Measurements from ENCODE around the gene ARHGAP15. TPM values are rescaled to one million over a fixed set of nuclear protein-coding genes. Genes with fewer than 3 reads are reported as not detected.

ARHGAP15 gene
- total and polyA plus RNA-seq, 3 donors from 2014 or later, result 2.2 to 15.0 (median 7.7) TPM

- Histone ChIP-seq H3K27ac (no peak overlapping the region), H3K4me3 (no peak overlapping the region), H3K27me3 (no peaks in the 10 kb centered on the region), H3K36me3 (ENCODE audit: low read depth, missing control alignments) (no peaks in the 10 kb centered on the region), H3K9me3 (no peaks in the 10 kb centered on the region), H3K4me1 (no peaks in the 10 kb centered on the region)
- DNase-seq, result no peak
- intact Hi-C loops (cut with DNase I; ENCODE audit: low total_unique reads), result no loop called here
- TF ChIP-seq, protein P1, sequence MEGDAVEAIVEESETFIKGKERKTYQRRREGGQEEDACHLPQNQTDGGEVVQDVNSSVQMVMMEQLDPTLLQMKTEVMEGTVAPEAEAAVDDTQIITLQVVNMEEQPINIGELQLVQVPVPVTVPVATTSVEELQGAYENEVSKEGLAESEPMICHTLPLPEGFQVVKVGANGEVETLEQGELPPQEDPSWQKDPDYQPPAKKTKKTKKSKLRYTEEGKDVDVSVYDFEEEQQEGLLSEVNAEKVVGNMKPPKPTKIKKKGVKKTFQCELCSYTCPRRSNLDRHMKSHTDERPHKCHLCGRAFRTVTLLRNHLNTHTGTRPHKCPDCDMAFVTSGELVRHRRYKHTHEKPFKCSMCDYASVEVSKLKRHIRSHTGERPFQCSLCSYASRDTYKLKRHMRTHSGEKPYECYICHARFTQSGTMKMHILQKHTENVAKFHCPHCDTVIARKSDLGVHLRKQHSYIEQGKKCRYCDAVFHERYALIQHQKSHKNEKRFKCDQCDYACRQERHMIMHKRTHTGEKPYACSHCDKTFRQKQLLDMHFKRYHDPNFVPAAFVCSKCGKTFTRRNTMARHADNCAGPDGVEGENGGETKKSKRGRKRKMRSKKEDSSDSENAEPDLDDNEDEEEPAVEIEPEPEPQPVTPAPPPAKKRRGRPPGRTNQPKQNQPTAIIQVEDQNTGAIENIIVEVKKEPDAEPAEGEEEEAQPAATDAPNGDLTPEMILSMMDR (IDR thresholded peaks at IDR 0.05), result no peak
- TF ChIP-seq POLR2A (IDR thresholded peaks at IDR 0.05), result no peak
- WGBS, 2 donors, result 71 to 81% methylated on average over 1 of the region's 1 CpG
Measured at GRCh38 chr2:143497726-143498125, 368.5 kb downstream of the ARHGAP15 start.

- Histone ChIP-seq H3K27me3 (no peaks in the 10 kb centered on the region), H3K4me3 (no peak overlapping the region), H3K4me1 (no peaks in the 10 kb centered on the region), H3K9me3 (no peaks in the 10 kb centered on the region), H3K36me3 (ENCODE audit: low read depth, missing control alignments) (no peaks in the 10 kb centered on the region), H3K27ac (no peak overlapping the region)
- 45 to 51% methylated on average over 1 of the region's 1 CpG for WGBS, 2 donors
- TF ChIP-seq, protein P1 (IDR thresholded peaks at IDR 0.05), result no peak
- TF ChIP-seq POLR2A (IDR thresholded peaks at IDR 0.05), result no peak
- intact Hi-C loops (cut with DNase I; ENCODE audit: low total_unique reads), result no loop called here
- DNase-seq, result no peak
Measured at GRCh38 chr2:143498496-143498895, 369.3 kb downstream of the ARHGAP15 start.

- intact Hi-C loops (cut with DNase I; ENCODE audit: low total_unique reads), result no loop called here
- Histone ChIP-seq H3K4me3 (no peak overlapping the region), H3K36me3 (ENCODE audit: low read depth, missing control alignments) (no peaks in the 10 kb centered on the region), H3K9me3 (no peaks in the 10 kb centered on the region), H3K27ac (no peak overlapping the region), H3K4me1 (no peaks in the 10 kb centered on the region), H3K27me3 (no peaks in the 10 kb centered on the region)
- no peak for TF ChIP-seq POLR2A (IDR thresholded peaks at IDR 0.05)
- TF ChIP-seq, protein P1 (IDR thresholded peaks at IDR 0.05), result no peak
- 78 to 82% methylated on average over 3 of the region's 3 CpGs for WGBS, 2 donors
- DNase-seq, result no peak
Measured at GRCh38 chr2:143499061-143499460, 369.8 kb downstream of the ARHGAP15 start.

GRCh38 chr2:143501106-143501676 lies 372.0 kb downstream of the ARHGAP15 start:
- WGBS, 2 donors, result 88% methylated on average over 7 of the region's 7 CpGs
- intact Hi-C loops (cut with DNase I; ENCODE audit: low total_unique reads), result no loop called here
- no peak for DNase-seq

More at GRCh38 chr2:143501106-143501676, 372.0 kb downstream of the ARHGAP15 start:
- H3K27ac ChIP-seq, result no peak overlapping the region
- no peaks in the 10 kb centered on the region for H3K4me1 ChIP-seq
- H3K4me3 ChIP-seq, result no peak overlapping the region
- H3K36me3 ChIP-seq (ENCODE audit: low read depth, missing control alignments), result no peaks in the 10 kb centered on the region
- TF ChIP-seq, protein P1 (IDR thresholded peaks at IDR 0.05), result no peak
- no peak for TF ChIP-seq POLR2A (IDR thresholded peaks at IDR 0.05)
- no peaks in the 10 kb centered on the region for H3K9me3 ChIP-seq
- no peaks in the 10 kb centered on the region for H3K27me3 ChIP-seq
